HepG2 (cell line): Measurements from ENCODE around the gene TMEM95. TPM values are rescaled to one million over a fixed set of nuclear protein-coding genes. Genes with fewer than 3 reads are reported as not detected.

Experiments
- DNMT3B ChIP-seq: conservative IDR thresholded peaks from 2 replicates; pipeline ENCODE4 v1.6.1; 2016; ENCODE audit warnings: missing biosample characterization, control low read depth
- HNRNPH1 ChIP-seq: fragments of 200-400 bp; formaldehyde crosslinking; optimal IDR thresholded peaks from 2 replicates; pipeline ENCODE3; 2017; ENCODE audit warnings: mild to moderate bottlenecking, low read depth, low read length
- NFIC ChIP-seq: IDR thresholded peaks from 2 replicates; pipeline ENCODE4 v1.6.1; 2012; ENCODE audit warnings: mild to moderate bottlenecking, low read length, inconsistent platforms
- NFKBIZ ChIP-seq: IDR thresholded peaks from 2 replicates; pipeline ENCODE4 v1.6.1; 2018; ENCODE audit warnings: missing genetic modification reagents, missing compliant biosample characterization
- NR2F6 ChIP-seq, 2 experiments: IDR thresholded peaks; 2 replicates each; pipeline ENCODE4 v1.6.1; 2016; ENCODE audit warnings: antibody characterized with exemption in 1 of 2, mild to moderate bottlenecking in 1 of 2
- SMAD1 ChIP-seq: sonication (generic); formaldehyde crosslinking; IDR thresholded peaks from 2 replicates; pipeline ENCODE4 v1.4.0; 2020; ENCODE audit warnings: missing genetic modification reagents, low read depth, mild to moderate bottlenecking, borderline replicate concordance
- SOX5 ChIP-seq: IDR thresholded peaks from 2 replicates; pipeline ENCODE4 v1.6.1; 2016; ENCODE audit warnings: borderline replicate concordance
- SP5 ChIP-seq: IDR thresholded peaks from 2 replicates; pipeline ENCODE4 v1.6.1; 2016; ENCODE audit warnings: low read depth, borderline replicate concordance
- YEATS4 ChIP-seq: sonication (generic); formaldehyde crosslinking; IDR thresholded peaks from 2 replicates; pipeline ENCODE4 v1.4.0; 2020; ENCODE audit warnings: missing genetic modification reagents, borderline replicate concordance
- ZNF33A ChIP-seq: sonication (generic); formaldehyde crosslinking; IDR thresholded peaks from 2 replicates; pipeline ENCODE4 v1.5.1; 2020; ENCODE audit warnings: missing genetic modification reagents, mild to moderate bottlenecking, moderate library complexity, borderline replicate concordance
- ZNF44 ChIP-seq: sonication (generic); formaldehyde crosslinking; IDR thresholded peaks from 2 replicates; pipeline ENCODE4 v1.5.1; 2020; ENCODE audit warnings: mild to moderate bottlenecking, missing genetic modification reagents
- ZNF496 ChIP-seq: sonication (generic); formaldehyde crosslinking; IDR thresholded peaks from 2 replicates; pipeline ENCODE4 v1.8.1; 2023; ENCODE audit warnings: mild to moderate bottlenecking, moderate library complexity, missing genetic modification reagents; ENCODE audit not compliant: insufficient replicate concordance
- ZNF530 ChIP-seq: sonication (generic); formaldehyde crosslinking; IDR thresholded peaks from 2 replicates; pipeline ENCODE4 v1.5.0; 2020; ENCODE audit warnings: low read depth, mild to moderate bottlenecking, missing genetic modification reagents
- ZNF543 ChIP-seq: sonication (generic); formaldehyde crosslinking; IDR thresholded peaks from 2 replicates; pipeline ENCODE4 v1.4.0; 2020; ENCODE audit warnings: mild to moderate bottlenecking, missing genetic modification reagents
- ZNF558 ChIP-seq: sonication (generic); formaldehyde crosslinking; IDR thresholded peaks from 2 replicates; pipeline ENCODE4 v1.9.0; 2022; ENCODE audit warnings: mild to moderate bottlenecking, missing genetic modification reagents, borderline replicate concordance
- ZNF605 ChIP-seq: sonication (generic); formaldehyde crosslinking; IDR thresholded peaks from 2 replicates; pipeline ENCODE4 v1.8.0; 2022; ENCODE audit warnings: mild to moderate bottlenecking, missing genetic modification reagents
- polyA plus RNA-seq, 8 experiments: library from polyadenylated mRNA; depleted of rRNA in 3 of 8; stranded (reverse) in 7 of 8; unstranded in 1 of 8; fragments of >200 nt; fragmentation: Illumina TruSeq in 4 of 8; extraction: Trizol in 4 of 8; gene quantifications; 2 replicates each; pipeline versions ENCODE4 v1.2.1 to v1.2.3, GENCODE V29; 2011 to 2016; ENCODE audit warnings: low read depth in 4 of 8, missing spikeins in 1 of 8, mixed read lengths in 1 of 8; ENCODE audit not compliant: insufficient read depth in 1 of 8
- total RNA-seq, 5 experiments: library from RNA; depleted of rRNA; stranded (reverse); fragments of >200 nt; fragmentation: Illumina TruSeq; extraction: Trizol; gene quantifications; 2 replicates each; pipeline ENCODE4 v1.2.3, GENCODE V29; 2016; ENCODE audit warnings: low read depth in 1 of 5
- TF ChIP-seq, protein P1 (sequence below): sonication (generic); formaldehyde crosslinking; IDR thresholded peaks from 2 replicates; pipeline ENCODE4 v1.4.0; 2020; ENCODE audit warnings: missing genetic modification reagents, borderline replicate concordance
- TF ChIP-seq, protein P2 (sequence below): IDR thresholded peaks from 2 replicates; pipeline ENCODE4 v1.6.1; 2018; ENCODE audit warnings: missing genetic modification reagents
- TF ChIP-seq, protein P3 (sequence below), 2 experiments: sonication (generic) in 1 of 2; formaldehyde crosslinking in 1 of 2; IDR thresholded peaks; 2 replicates each; pipeline versions ENCODE4 v1.4.0 to v1.6.1; 2018 to 2020; ENCODE audit warnings: missing genetic modification reagents in 2 of 2, borderline replicate concordance in 1 of 2, low read depth in 1 of 2, mild to moderate bottlenecking in 1 of 2, missing biosample characterization in 1 of 2
- TF ChIP-seq, protein P4 (sequence below): sonication (generic); formaldehyde crosslinking; IDR thresholded peaks from 2 replicates; pipeline ENCODE4 v1.4.0; 2020; ENCODE audit warnings: mild to moderate bottlenecking, missing genetic modification reagents
- TF ChIP-seq, protein P5 (sequence below): sonication (generic); formaldehyde crosslinking; IDR thresholded peaks from 2 replicates; pipeline ENCODE4 v1.4.0; 2020; ENCODE audit warnings: missing genetic modification reagents, borderline replicate concordance

Gene TMEM95
- total and polyA plus RNA-seq, 2 of the 13 experiments (the other 11 are each of a cell fraction or from before 2014, with no cell fraction given): not detected

DNA sequence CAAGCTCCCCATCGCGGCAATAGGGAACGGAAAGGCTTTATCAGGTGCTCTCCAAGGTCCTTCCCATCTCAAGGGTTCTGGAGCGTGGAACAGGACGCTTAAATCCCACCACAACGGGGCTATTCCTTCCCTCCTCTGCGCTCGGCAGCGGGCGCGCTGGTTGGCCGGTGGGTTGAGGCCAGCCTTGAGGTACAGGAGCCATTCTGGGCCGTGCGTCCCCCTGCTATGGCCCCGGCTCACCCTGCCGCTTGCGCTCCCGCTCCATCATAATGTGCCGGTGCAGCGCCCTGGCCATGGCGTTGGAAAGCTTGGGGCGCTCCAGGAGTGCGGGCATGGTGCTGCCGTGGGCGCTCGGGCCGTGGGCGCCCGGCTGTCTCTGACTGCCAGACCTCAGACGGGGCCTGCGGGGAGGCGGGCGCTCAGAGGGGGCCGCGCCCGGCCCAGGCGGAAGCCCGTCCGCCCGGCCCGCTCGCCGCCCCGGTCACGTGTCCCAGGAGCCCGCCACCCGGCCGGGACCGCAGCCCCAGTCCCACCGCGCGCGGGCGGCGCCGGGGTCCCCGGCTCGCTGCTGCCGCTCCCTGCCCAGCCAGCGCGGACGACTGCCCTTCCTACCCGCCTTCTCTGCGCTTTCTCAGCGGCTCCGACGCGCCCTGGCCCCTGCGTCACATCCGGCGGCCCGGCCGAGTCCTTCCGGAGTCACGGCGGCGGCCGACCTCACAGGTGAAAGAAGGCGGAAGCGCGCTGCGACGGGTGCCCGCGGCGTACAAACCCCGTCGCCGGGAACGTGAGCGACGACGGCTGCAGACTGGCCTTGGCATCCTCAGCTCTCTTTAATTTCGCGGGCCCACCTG, 40.0 kb upstream of the TMEM95 start, which contains the start of gene GPS2 (continued):
- TF ChIP-seq ZNF530: no peak
- TF ChIP-seq YEATS4 (CRISPR knock-in tag): peak; percentile 70; the same call in 1 of the 2 replicates
- TF ChIP-seq, protein P1, sequence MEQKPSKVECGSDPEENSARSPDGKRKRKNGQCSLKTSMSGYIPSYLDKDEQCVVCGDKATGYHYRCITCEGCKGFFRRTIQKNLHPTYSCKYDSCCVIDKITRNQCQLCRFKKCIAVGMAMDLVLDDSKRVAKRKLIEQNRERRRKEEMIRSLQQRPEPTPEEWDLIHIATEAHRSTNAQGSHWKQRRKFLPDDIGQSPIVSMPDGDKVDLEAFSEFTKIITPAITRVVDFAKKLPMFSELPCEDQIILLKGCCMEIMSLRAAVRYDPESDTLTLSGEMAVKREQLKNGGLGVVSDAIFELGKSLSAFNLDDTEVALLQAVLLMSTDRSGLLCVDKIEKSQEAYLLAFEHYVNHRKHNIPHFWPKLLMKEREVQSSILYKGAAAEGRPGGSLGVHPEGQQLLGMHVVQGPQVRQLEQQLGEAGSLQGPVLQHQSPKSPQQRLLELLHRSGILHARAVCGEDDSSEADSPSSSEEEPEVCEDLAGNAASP (CRISPR knock-in tag): peak; percentile 72
- no peak; the same call in 1 of the 2 replicates for TF ChIP-seq ZNF44 (CRISPR knock-in tag)
- TF ChIP-seq, protein P2, sequence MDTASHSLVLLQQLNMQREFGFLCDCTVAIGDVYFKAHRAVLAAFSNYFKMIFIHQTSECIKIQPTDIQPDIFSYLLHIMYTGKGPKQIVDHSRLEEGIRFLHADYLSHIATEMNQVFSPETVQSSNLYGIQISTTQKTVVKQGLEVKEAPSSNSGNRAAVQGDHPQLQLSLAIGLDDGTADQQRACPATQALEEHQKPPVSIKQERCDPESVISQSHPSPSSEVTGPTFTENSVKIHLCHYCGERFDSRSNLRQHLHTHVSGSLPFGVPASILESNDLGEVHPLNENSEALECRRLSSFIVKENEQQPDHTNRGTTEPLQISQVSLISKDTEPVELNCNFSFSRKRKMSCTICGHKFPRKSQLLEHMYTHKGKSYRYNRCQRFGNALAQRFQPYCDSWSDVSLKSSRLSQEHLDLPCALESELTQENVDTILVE (CRISPR knock-in tag): peak; percentile 95
- peak; percentile 40 for TF ChIP-seq ZNF558 (CRISPR knock-in tag)
- no peak for TF ChIP-seq HNRNPH1
- 0 out of 2 replicates have a peak, but pooled peaks have one; percentile 29 for TF ChIP-seq SP5 (CRISPR knock-in tag)
- no peak for TF ChIP-seq ZNF543 (CRISPR knock-in tag)
- TF ChIP-seq SOX5 (CRISPR knock-in tag): peak; percentile 39; the same call in 1 of the 2 replicates
- 0 out of 2 replicates have a peak, but pooled peaks have one; percentile 28 for TF ChIP-seq NFKBIZ (CRISPR knock-in tag)
- TF ChIP-seq NR2F6 (IDR thresholded peaks at IDR 0.05): no peak
- peak; percentile 66 for TF ChIP-seq NR2F6 (CRISPR knock-in tag; IDR thresholded peaks at IDR 0.05)
- no peak for TF ChIP-seq ZNF605 (CRISPR knock-in tag)
- TF ChIP-seq ZNF33A (CRISPR knock-in tag): no peak
- no peak for TF ChIP-seq DNMT3B (CRISPR knock-in tag)
- TF ChIP-seq, protein P3, sequence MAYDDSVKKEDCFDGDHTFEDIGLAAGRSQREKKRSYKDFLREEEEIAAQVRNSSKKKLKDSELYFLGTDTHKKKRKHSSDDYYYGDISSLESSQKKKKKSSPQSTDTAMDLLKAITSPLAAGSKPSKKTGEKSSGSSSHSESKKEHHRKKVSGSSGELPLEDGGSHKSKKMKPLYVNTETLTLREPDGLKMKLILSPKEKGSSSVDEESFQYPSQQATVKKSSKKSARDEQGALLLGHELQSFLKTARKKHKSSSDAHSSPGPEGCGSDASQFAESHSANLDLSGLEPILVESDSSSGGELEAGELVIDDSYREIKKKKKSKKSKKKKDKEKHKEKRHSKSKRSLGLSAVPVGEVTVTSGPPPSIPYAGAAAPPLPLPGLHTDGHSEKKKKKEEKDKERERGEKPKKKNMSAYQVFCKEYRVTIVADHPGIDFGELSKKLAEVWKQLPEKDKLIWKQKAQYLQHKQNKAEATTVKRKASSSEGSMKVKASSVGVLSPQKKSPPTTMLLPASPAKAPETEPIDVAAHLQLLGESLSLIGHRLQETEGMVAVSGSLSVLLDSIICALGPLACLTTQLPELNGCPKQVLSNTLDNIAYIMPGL (CRISPR knock-in tag; IDR thresholded peaks at IDR 0.05; ENCODE audit: borderline replicate concordance in 1 of 2, low read depth in 1 of 2): peak; percentile 72 to 76
- TF ChIP-seq, protein P4, sequence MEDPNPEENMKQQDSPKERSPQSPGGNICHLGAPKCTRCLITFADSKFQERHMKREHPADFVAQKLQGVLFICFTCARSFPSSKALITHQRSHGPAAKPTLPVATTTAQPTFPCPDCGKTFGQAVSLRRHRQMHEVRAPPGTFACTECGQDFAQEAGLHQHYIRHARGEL (CRISPR knock-in tag): no peak
- TF ChIP-seq, protein P5, sequence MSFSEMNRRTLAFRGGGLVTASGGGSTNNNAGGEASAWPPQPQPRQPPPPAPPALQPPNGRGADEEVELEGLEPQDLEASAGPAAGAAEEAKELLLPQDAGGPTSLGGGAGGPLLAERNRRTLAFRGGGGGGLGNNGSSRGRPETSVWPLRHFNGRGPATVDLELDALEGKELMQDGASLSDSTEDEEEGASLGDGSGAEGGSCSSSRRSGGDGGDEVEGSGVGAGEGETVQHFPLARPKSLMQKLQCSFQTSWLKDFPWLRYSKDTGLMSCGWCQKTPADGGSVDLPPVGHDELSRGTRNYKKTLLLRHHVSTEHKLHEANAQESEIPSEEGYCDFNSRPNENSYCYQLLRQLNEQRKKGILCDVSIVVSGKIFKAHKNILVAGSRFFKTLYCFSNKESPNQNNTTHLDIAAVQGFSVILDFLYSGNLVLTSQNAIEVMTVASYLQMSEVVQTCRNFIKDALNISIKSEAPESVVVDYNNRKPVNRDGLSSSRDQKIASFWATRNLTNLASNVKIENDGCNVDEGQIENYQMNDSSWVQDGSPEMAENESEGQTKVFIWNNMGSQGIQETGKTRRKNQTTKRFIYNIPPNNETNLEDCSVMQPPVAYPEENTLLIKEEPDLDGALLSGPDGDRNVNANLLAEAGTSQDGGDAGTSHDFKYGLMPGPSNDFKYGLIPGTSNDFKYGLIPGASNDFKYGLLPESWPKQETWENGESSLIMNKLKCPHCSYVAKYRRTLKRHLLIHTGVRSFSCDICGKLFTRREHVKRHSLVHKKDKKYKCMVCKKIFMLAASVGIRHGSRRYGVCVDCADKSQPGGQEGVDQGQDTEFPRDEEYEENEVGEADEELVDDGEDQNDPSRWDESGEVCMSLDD (CRISPR knock-in tag): no peak; the same call in 1 of the 2 replicates
- no peak for TF ChIP-seq NFIC
- TF ChIP-seq SMAD1: no peak
- TF ChIP-seq ZNF496 (CRISPR knock-in tag): no peak
